GM18858 (cell line): Measurements from ENCODE around the gene CPNE7.

Experiments
- ATAC-seq: cut with Tn5 transposase; IDR thresholded peaks from one replicate; pipeline ENCODE4 v1.9.1; 2021; ENCODE audit not compliant: unreplicated experiment

CPNE7 gene

DNA sequence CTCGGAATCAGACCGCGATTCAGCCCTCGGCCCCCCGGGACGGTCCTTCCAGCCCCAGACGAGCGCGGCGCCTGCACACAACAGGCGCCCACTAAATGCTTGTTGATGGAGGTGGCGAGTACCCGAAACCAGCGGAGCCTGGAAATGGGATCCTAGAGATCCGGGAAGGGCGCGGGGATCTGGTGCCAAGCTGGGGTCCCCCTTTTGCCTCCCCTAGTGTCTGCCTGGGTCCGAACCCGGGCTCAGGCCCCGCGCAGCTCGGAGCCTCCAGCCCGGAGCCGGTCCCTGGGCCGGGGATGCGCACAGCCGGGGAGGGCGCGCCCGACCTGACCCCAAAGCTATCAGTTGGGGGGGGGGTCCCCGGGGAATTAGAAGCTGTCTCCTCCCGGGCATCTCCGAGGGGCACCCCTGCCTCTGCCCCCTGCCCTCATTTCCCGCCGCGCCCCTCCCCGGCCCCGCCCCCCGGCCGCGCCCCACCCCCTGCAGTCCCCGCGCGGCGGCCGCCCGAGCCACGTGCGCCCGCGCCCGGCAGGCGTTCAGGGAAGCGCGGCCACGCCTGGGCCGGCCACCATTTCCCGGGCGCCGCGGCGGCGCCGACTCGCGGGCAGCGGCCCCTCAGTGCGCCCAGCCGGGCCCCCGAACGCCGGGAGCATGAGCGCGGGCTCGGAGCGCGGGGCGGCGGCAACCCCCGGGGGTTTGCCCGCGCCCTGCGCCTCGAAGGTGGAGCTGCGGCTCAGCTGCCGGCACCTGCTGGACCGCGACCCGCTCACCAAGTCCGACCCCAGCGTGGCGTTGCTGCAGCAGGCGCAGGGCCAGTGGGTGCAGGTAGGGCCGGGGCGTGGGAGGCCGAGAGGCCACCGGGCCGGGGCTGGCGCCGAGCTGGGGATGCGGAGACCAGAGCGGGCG, at the start of gene CPNE7:
TSS of gene CPNE7 (plus strand) at position 512 of the 906 bp plus-strand sequence. CDS start at position 652, 140 bp downstream.
- no peak for ATAC-seq

DNA sequence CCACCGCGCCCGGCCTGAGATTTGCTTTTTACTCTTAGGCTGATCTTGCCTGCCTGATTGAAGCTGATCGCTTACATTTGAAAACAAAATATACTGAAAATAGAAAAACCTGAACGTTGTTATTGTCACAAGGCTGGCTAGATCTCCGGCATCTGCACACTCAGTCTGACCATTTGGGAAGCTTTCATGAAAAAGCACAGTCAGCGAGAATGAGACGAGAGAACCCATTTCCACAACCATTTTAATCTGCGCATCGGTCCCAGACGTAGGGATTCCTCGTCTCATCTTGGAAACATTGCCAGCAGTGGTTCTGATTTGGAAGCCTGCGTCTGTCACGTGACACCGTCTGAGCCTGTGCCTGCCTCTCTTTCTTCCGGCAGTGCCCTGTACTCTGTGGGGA, 46.5 kb upstream of the CPNE7 start:
- ATAC-seq: no peak

DNA sequence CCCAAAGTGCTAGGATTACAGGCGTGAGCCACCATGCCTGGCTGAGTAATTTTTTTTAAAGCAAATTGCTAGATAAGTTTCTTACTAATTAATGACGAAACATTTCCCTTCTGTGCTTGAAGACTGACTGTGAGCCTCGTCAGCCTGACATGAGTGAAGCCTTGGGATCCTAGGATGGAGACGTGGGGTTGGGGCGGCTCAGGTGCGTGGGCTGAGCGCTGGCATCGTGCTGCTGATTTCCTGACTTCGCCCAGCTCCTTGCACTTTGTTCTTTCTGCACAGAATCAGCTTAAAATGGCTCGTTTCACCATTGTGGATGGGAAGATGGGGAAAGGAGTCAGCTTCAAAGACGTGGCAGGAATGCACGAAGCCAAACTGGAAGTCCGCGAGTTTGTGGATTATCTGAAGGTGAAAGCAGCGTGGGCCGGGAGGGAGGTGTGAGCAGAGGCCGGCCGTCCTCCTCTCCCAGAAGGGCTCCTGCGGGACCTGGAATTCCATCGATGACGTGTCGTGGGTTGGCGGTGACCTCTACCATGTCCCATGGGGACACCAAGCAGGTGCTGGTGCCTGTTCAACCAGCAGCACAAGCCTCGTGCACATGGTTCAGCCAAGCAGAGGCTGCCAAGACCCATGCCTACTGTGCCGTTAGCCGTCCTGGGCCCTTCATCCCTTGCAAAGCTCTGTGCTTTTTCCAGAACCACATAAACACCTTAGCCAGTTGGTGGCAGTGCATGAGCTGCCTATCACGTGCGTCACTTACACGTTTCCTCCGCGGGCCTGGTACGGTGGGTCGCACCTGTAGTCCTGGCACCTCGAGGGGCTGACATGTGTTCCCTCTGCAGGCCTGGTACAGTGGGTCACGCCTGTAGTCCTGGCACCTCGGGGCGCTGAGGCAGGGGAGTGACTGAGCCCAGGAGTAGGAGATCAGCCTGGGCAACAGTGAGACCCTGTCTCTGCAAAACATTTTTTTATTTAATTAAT, 44.9 kb upstream of the CPNE7 start:
- no peak for ATAC-seq

DNA sequence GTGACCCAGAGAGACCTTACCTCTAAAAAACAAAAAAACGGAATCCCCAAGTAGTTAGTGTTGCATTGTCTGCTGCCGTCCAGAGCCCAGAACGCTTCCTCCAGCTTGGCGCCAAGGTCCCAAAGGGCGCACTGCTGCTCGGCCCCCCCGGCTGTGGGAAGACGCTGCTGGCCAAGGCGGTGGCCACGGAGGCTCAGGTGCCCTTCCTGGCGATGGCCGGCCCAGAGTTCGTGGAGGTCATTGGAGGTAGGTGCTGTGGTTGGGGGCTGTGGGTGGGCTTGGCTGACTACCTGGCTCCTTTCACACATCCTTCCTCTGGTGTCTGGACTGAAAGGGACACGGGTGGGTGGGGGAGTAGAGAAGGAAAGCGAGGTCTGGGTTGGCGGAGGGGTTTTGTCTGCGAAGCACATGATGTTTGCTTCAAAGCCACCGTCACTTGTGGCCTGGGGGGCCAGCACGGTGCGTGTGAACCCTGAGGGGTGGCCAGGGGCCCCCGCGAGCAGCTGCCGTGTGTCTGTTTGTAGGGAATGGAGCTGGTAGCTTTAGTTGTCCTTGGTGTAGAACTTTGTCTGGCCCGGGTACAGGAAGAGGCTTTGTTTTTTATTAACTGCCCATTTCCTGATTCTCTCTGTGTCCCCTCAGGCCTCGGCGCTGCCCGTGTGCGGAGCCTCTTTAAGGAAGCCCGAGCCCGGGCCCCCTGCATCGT, 43.6 kb upstream of the CPNE7 start:
- no peak for ATAC-seq

DNA sequence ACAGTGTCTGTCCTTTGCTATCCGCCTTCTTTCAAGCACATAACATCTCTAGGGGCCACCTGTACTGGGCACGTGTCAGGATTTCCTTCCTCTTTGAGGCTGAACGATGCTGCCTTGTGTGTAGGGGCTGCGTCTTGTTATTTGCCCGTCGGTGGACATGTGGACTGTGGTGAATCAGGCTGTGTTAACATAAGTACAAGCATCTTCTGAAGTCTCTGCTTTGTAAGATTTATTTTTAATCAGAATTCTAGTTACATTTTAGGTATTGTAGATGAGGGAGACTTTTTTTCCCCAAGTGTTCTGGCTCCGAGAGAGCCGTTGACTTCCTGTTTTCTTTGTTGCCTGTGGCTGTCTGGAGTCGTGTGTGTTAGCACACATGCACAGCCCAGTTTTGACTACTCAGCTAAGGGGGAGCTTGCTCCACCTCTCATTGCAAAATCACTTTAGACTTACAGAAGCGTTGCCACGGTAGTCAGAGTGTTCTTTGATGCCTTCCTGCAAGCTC, 41.3 kb upstream of the CPNE7 start:
- no peak for ATAC-seq

DNA sequence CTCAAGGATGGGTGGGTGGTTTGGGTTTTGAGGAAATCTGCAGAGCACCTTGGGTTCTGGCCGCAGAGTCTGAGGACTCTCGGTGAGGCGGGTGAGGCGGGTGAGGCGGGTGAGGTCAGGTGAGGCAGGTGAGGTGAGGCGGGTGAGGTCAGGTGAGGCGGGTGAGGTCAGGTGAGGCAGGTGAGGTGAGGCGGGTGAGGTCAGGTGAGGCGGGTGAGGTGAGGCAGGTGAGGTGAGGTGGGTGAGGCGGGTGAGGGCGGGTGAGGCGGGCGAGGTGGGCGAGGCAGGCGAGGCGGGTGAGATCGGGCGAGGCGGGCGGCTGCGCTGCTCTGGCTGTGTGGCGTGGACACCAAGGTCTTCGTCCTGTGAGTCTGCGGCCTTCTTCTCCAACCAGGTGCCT, 39.2 kb upstream of the CPNE7 start:
- no peak for ATAC-seq

DNA sequence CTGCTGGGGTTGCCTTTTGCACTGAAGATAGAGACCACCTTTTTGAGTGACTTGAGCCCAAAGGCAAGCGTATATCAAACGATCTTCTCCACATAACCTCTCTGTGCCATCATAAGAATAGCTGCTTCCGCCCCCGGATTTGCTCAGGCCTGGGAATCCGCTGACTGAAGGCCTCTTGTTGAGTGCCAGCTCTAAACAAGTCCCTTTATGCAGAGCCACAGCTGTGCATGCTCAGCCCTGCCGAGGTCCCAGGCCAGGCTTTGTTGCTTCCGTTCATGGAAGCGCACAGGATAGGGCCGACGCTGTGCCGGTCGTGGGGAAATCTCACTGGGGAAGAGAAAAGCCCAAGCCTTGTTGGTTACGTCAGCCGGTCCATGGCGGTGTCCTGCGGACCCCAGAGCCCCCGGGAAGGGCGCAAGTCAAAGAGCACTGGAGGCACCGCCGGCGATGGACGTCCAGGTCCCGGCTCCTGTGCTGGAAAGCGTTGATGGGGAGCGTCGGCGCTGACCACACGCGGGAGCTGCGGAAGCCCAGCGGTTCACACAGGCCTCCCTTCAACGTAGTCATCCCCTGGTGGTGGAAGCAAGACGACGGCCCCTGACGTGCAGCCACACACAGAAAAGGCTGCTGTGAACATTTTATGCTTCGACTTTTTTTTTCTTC, 38.5 kb upstream of the CPNE7 start:
- ATAC-seq: no peak

DNA sequence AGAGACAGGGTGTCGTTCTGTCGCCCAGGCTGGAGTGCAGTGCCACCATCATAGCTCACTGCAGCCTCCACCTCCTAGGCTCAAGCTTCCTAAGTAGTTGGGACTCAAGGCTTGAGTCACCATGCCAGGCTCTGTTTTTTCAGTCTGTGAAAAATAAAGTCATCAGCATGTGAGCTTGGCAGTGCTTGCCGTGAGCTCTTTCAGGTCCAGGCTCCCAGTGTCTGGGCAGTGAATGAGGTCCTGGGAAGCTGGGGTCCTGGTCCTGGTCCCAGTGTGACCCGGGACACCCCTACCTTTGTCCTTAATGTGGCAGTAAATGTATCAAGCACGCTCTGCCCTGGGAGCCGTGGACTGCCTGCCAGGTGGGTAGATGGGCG, 38.0 kb upstream of the CPNE7 start:
- no peak for ATAC-seq

DNA sequence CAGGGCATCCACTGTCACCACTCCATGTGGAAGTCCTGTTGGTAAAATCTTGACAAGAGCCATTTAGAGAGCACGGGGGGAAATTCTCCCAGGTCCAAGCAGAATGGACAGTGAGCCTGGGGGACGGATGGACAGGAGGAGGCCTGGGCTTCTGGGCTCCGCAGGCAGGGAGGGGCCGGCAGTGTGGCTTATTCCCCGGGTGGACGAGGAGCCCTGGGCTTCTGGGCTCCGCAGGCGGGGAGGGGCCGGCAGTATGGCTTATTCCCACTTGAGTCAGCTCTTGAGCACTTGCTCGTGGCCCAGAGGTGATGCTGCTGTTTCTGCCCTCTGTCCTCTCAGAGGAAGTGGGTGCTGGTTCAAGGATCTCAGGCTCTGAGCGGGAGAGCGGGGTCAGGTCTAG, 37.3 kb upstream of the CPNE7 start:
- ATAC-seq: no peak

DNA sequence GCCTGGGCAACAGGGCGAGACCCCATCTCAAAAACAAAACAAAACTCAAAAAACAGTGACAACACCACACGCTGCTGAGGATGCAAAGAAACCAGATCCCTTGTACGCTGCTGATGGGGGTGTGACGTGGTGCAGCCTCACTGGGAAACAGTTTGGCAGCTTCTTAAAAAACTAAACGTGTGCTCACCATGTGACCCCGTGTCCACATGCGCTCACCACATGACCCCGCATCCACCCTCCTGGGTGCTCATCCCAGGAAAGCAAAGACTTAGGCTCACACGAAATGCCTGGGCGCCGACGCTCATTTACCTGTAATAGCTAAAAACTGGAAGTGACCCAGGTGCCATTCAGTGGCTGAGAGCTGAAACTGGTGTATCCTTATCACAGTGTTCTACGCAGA, 35.0 kb upstream of the CPNE7 start:
- no peak for ATAC-seq

DNA sequence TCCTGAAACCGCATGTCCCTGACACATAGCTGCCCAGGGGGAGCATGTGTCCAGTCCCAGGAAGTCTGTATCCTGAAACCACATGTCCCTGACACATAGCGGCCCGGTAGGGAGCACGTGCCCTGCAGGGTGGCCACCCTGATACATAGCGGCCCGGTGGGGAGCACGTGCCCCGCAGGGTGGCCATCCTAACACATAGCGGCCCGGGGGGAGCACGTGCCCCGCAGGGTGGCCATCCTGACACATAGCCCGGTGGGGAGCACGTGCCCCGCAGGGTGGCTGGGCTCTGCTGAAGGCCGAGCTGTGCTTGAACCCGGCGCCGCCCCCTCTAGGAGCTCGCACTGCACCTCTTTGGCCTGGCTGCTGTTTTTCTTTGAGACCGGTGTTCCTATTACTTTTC, 33.8 kb upstream of the CPNE7 start:
- no peak for ATAC-seq

DNA sequence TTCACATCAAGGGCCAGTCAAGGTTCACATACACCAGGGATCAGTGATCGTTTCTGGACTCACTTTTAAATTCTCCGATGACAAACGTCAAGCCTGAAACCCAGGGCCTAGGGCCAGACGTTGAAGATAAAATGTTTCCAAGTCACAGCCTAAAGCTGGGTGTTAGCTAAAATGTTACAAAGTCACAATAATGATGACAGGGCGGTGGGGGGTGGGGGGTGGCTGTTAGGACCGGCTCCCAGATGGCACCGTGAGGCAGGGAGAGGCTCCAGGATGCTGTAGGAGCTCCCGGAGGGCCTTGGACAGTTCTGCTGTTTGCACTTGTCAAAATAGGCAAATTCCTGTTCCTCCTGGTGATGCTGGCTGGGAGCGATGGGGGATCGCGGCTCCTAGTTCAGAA, 31.4 kb upstream of the CPNE7 start:
- ATAC-seq: no peak

DNA sequence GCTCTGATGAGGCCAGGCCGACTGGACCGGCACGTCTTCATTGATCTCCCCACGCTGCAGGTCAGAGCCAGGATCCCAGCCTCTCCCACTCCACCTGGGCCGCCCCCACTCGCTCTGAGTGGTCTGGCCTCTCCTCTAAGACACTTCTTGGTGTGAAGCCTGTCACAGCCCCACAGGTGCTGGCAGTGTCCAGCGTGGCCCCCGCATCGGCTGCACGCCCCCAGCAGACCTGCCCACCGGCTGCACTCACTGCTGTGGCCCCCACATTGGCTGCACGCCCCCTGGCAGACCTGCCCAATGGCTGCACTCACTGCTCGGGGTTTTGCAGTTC, 30.9 kb upstream of the CPNE7 start:
- ATAC-seq: no peak

DNA sequence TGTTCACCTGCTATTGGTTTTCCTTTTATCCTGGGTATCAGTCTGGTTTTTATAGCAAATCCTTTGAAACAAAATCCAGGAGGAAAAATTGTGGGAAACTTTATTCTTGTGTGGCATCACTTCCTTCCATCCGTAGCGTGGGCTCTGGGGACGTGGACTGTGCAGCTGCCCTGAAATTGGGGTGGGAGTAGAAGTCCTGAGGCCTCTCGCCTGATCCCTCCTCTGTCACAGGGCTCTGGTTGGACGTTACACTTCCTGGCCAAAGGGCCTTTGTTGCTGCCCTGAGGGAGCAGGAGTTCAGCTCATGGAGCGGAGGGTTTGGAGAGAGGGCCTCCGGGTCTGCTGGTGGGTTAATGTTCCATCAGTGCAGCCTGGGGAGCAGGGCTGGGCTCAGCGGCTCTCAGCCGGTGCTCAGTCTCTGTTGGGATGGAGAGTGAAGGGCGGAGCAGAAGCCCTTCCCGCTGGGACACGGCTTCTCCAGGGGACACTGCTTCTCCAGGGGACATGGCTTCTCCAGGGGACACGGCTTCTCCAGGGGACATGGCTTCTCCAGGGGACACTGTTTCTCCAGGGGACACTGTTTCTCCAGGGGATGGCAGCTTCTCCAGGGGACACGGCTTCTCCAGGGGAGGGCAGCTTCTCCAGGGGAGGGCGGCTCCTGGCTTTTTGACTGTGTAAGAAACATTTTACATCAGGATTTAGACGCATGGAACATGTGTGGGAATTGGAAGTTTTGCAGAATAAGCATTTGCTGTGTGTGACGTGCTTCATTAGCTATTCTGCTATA, 30.3 kb upstream of the CPNE7 start:
- no peak for ATAC-seq

DNA sequence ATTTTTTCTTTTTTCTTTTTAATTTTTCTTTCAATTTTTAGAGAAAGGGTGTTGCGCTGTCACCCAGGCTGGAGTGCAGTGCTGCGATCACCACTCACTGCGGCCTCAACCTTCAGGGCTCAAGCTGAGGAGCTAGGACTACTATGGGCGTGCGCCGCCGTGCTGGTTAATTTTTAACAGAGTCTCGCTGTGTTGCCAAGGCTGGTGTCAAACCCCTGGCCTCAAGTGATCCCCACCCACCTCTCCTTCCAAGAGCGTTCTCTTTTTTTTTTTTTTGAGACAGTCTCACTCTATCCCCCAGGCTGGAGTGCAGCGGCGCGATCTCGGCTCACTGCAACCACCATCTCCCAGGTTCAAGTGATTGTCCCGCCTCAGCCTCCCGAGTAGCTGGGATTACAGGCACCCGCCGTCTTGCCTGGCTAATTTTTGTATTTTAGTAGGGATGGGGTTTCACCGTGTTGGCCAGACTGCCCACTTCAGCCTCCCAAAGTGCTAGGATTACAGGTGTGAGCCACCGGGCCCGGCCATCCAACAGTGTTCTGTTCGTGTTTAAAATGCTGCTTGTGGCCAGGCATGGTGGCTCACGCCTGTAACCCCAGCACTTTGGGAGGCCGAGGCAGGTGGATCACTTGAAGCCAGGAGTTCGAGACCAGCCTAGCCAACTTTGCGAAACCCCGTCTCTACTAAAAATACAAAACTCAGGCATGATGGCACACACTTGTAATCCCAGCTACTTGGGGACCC, 29.6 kb upstream of the CPNE7 start:
- no peak for ATAC-seq

DNA sequence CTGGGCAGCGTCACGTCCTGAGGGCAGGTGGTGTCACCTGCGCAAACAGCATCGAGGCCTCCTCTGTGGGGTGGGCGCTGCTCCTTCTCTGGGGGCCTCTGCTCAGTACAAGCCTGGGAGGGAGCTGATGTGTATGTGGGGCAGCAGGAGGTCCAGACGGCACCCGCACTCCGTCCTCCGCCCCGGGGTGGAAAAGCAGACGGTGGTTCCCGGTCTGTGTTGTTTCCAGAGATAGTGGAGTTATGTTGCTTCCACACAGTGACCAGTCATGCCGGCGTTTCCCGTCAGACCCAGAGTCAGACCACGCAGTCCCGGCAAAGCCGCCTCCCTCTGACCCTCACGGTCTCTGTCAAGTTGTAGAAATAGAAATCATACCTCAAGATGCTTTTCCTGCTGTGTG, 28.8 kb upstream of the CPNE7 start:
- ATAC-seq: no peak

DNA sequence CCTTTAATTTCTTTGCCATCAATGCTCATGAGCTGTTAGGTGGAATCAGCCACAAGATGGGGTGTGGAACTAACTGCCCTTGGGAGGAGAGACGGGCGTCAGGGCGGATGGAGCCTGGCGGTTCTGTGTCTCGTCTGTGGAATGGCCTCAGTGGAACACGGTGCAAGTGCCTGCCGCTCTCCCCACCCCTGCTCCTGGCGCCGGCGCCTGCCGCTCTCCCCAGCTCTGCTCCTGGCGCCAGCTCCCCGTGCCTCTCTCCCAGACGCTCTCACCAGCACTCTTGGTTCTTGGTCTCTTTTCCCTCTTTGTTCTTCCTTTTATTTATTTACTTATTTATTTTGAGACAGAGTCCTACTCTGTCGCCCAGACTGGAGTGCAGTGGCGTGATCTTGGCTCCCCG, 28.3 kb upstream of the CPNE7 start:
- no peak for ATAC-seq

DNA sequence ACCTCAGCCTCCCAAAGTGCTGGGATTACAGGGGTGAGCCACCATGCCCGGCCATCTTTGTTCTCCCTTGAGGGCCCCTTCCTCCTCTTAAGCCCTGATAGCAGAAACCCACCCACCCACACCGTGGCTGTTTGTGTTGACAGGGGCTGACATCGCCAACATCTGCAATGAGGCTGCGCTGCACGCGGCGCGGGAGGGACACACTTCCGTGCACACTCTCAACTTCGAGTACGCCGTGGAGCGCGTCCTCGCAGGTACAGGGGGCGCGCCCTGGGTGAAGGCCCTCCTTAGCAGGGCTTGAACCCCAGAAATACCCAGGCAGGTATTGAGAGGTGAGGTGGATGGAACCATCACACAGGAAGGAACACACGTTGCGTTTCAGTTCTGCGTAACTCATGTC, 27.7 kb upstream of the CPNE7 start:
- no peak for ATAC-seq

DNA sequence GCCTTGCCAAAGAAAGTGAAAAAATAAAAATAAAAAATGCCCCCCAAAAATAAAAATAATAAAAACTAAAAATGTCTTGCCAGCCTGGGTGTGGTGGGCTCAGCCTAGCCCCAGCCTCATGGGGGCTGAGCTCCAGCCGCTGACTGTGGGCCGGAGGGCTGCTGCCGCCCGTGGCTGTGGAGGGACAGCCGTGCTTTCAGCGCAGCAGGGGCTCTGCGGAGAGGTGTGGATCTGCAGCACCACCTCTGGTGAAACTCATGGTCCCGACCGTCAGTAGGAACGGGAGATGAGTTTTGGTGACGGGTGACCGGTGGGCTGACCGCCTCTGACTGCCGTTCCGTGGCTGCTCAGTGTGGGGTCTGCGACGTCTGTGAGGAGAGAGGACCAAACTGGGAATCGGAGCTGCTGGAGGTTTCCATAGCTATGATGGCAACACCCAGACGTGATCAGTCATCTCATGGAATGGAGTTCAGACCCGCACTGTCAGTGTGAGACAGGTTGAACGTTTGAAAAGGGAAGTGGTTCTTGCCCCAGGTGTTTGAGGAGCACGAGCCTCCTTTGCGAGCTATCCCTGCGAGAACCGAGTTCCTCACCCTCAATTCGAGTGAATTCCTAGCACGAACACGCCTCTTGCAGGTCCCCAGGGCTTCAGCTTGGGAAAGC, 27.1 kb upstream of the CPNE7 start:
- no peak for ATAC-seq
